ENCODE results near the gene CPXM1.

The CPXM1 gene

DNA sequence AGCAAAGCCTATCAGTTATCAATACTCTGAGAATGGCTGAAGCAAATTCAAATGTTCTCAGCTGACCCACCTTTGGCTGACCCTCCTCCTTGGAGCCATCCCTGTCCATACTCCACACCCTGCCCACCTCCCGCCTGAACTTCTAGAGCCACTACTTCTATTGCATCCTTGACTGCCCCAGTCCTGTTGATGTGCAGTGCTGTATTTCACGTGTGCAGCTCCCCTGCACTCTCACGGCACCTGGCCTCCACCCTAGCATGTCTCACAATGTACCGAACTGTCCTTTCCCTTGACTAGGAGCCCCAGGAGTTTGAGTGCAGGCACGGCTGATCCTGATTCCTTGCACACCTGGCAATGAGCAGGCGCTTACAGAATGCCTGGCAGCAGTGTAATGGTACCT is 7.0 kb downstream of the CPXM1 start:
- TF ChIP-seq, protein P1, sequence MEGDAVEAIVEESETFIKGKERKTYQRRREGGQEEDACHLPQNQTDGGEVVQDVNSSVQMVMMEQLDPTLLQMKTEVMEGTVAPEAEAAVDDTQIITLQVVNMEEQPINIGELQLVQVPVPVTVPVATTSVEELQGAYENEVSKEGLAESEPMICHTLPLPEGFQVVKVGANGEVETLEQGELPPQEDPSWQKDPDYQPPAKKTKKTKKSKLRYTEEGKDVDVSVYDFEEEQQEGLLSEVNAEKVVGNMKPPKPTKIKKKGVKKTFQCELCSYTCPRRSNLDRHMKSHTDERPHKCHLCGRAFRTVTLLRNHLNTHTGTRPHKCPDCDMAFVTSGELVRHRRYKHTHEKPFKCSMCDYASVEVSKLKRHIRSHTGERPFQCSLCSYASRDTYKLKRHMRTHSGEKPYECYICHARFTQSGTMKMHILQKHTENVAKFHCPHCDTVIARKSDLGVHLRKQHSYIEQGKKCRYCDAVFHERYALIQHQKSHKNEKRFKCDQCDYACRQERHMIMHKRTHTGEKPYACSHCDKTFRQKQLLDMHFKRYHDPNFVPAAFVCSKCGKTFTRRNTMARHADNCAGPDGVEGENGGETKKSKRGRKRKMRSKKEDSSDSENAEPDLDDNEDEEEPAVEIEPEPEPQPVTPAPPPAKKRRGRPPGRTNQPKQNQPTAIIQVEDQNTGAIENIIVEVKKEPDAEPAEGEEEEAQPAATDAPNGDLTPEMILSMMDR (IDR thresholded peaks at IDR 0.05), result no peak
- Mint-ChIP-seq H3K9me3 (peaks cover 12% of the 10 kb centered on the region), H3K36me3 (ENCODE audit: low read depth) (peaks cover 56% of the 10 kb centered on the region), H3K4me3 (no peak overlapping the region), H3K27me3 (ENCODE audit: low read depth, poor library complexity) (no peaks in the 10 kb centered on the region), H3K4me1 (peaks cover 12% of the 10 kb centered on the region), H3K27ac (peak overlapping the region; percentile 92)
- DNase-seq, result no peak

- Mint-ChIP-seq H3K9me3 (peaks cover 22% of the 10 kb centered on the region), H3K27ac (no peak overlapping the region), H3K4me3 (no peak overlapping the region), H3K27me3 (ENCODE audit: low read depth, poor library complexity) (peaks cover 53% of the 10 kb centered on the region), H3K4me1 (no peaks in the 10 kb centered on the region), H3K36me3 (ENCODE audit: low read depth) (no peaks in the 10 kb centered on the region)
- DNase-seq, result no peak
- TF ChIP-seq, protein P1 (IDR thresholded peaks at IDR 0.05), result no peak
Measured at GRCh38 chr20:2783908-2784566, 16.4 kb downstream of the CPXM1 start.

DNA sequence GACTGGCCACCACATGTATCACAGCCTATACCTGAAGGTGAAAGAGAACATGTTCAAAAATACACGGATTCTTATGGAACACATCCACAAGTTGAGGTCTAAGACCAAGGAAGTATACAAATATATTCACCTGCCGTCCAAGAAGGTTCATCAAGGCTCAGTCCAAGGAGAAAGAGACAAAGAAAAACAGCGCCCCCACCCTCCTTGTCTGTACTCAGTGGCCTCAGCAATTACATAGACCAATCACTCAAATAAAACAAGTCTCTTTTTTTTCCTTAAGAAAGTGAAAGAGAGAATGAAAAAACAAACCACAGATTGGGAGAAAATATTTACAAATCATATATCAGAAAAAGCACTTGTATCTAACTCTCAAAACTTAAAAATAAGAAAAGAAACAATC is 19.5 kb downstream of the CPXM1 start:
- TF ChIP-seq, protein P1 (IDR thresholded peaks at IDR 0.05), result no peak
- Mint-ChIP-seq H3K36me3 (ENCODE audit: low read depth) (no peaks in the 10 kb centered on the region), H3K4me3 (no peak overlapping the region), H3K4me1 (no peaks in the 10 kb centered on the region), H3K27ac (no peak overlapping the region), H3K9me3 (peaks cover 25% of the 10 kb centered on the region), H3K27me3 (ENCODE audit: low read depth, poor library complexity) (peaks cover 66% of the 10 kb centered on the region)
- no peak for DNase-seq

- H3K27ac Mint-ChIP-seq, result no peak overlapping the region
- no peaks in the 10 kb centered on the region for H3K36me3 Mint-ChIP-seq (ENCODE audit: low read depth)
- peaks cover 5% of the 10 kb centered on the region for H3K4me1 Mint-ChIP-seq
- H3K9me3 Mint-ChIP-seq, result peaks cover 34% of the 10 kb centered on the region
- H3K27me3 Mint-ChIP-seq (ENCODE audit: low read depth, poor library complexity), result peaks cover 52% of the 10 kb centered on the region
- H3K4me3 Mint-ChIP-seq, result no peak overlapping the region
- no peak for DNase-seq
- TF ChIP-seq, protein P1 (IDR thresholded peaks at IDR 0.05), result no peak
Measured at GRCh38 chr20:2778602-2779321, 21.7 kb downstream of the CPXM1 start.

GRCh38 chr20:2775139-2775538 is 25.3 kb downstream of the CPXM1 start:
- DNase-seq, result no peak
- H3K27me3 Mint-ChIP-seq (ENCODE audit: low read depth, poor library complexity), result peaks cover 35% of the 10 kb centered on the region
- no peak overlapping the region for H3K27ac Mint-ChIP-seq
- TF ChIP-seq, protein P1 (IDR thresholded peaks at IDR 0.05), result no peak
- H3K4me3 Mint-ChIP-seq, result no peak overlapping the region
- H3K9me3 Mint-ChIP-seq, result peaks cover 34% of the 10 kb centered on the region
- H3K4me1 Mint-ChIP-seq, result peaks cover 10% of the 10 kb centered on the region
- no peaks in the 10 kb centered on the region for H3K36me3 Mint-ChIP-seq (ENCODE audit: low read depth)

Measured in nephron progenitor cell (in vitro differentiated cells).